NOMO-1 treated with dmso at 0.1 percent for 144 hours (cell line): Measurements from ENCODE around the gene ARMC8.

Source experiments
- DNase-seq: peaks from one replicate; lab custom pipeline; 2025; ENCODE audit not compliant: unreplicated experiment; lab: John Stamatoyannopoulos, UW

ARMC8 gene

DNA sequence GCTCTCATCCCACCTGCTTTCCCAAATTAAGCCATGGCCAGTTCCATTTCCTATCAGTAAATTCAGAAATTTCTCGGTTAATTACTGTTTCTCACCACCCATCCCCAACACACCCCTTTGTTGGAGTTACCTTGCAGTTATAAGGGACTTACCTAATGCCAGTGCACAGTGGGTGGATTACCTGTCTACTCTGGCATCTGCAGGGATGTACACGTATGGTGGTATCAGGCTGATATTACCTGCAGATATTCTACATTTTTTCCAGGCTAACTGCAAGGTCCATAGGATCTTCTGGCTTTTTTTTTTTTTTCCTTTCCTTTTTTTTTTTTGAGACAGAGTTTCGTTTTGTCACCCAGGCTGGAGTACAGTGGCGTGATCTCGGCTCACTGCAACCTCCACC is 153.4 kb downstream of the ARMC8 start:
- DNase-seq: no peak

DNA sequence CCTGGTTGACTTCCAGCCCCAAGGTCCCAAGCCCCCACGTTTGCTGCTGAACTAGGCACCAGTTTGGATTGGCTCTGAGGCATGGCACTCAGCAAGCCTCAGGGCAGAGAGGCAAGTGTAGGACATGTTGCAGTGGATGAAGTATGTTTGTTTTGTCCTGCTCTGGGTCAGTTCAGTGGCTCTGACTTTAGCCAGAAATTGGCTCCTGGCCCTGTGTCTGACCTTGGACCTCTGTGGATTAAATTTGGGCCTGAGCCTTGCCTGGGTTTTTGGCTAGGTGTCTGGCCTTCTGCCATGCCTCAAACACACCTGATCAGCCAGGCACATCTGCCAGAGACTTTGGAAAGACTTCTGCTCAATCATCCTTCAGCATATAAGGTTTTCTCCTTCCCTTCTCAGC is 157.7 kb downstream of the ARMC8 start:
- DNase-seq: no peak
